GM12874 (cell line): Measurements from ENCODE around the gene CHD2.

ENCODE experiments used
- TF ChIP-seq, protein P1 (sequence below): IDR thresholded peaks from 2 replicates; pipeline ENCODE4 v1.5.1; 2011; ENCODE audit warnings: low read depth, mild to moderate bottlenecking, control low read depth, low read length, moderate library complexity; ENCODE audit not compliant: insufficient read depth

CHD2 gene

DNA sequence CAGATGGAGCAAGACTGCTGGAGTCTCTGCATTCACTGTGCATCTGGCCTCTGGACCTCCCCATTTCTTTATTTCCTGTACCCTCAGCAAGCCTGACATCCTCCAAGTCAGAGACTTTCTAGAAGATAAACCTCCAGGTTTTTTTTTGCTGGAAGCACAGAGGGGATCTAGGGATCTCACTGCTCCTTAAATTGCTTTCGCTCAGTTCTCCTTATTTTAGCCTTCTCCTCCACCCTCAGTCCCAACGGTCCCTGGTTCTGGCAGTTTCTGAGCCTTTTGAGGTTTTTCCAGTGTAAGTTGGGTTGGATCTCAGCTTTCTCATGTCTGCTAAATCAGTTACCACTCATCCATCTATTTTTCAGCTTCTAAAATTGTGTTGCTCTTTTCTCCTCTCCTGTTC lies 22.7 kb upstream of the CHD2 start:
- TF ChIP-seq, protein P1, sequence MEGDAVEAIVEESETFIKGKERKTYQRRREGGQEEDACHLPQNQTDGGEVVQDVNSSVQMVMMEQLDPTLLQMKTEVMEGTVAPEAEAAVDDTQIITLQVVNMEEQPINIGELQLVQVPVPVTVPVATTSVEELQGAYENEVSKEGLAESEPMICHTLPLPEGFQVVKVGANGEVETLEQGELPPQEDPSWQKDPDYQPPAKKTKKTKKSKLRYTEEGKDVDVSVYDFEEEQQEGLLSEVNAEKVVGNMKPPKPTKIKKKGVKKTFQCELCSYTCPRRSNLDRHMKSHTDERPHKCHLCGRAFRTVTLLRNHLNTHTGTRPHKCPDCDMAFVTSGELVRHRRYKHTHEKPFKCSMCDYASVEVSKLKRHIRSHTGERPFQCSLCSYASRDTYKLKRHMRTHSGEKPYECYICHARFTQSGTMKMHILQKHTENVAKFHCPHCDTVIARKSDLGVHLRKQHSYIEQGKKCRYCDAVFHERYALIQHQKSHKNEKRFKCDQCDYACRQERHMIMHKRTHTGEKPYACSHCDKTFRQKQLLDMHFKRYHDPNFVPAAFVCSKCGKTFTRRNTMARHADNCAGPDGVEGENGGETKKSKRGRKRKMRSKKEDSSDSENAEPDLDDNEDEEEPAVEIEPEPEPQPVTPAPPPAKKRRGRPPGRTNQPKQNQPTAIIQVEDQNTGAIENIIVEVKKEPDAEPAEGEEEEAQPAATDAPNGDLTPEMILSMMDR = no peak

DNA sequence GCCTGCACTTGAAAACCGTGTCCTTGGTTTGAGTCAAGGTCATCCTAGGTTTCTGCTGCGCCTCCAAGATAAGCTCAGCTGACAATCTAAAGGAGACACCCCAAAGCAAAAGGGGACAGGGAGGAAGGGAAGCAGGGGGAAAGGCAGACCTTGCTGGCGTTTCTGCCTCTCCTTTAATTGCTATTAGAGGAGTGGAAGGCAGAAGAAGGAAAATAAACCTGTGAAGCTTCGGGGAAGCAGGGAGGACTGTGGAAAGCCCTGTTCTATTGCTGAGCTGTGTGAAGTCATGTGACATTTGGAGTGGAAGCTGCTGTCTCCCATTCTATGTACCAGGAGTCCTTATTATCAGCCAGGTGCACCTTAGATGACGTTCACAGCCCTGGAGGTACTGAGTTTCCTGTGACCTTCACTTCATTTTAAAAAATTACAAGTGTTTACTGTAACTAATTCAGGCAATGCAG lies 21.5 kb upstream of the CHD2 start:
- TF ChIP-seq, protein P1 = no peak

DNA sequence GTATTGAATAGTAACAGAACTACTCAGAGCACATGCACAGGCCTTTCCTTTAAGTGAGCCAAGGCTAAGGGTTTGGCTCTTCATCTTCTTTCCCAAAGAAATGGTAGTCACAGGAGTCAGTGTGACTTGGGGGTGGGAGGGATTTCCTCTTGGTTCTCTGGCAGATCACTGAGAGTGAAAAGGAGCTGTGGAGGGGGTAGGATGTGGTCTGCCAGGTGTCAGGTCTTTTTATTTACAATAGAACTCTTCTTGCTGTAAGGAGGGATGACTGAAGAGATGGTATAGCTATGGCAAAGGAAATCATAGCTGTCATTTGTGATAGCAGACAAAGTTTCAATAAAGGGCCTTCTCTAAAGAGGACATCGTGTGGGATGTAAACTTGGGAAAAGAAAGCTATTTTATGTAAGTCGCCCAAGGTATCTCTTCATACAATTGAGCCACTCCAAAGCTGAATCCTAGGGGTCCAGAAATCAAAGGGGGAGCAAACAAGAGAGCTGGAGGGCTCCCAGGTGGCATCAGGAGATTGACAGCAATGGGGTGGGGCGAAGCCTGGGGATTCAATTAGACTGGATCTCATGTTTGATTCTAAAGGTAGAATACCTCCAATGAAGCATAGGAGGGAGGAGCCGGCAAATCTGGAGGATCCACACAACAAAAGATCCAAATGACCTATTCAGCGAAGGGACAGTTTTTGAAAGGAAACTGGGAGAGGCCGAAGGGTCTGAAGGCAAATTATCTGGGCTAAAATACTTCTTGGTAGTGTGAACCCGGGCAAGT lies 20.0 kb upstream of the CHD2 start:
- TF ChIP-seq, protein P1 = no peak

DNA sequence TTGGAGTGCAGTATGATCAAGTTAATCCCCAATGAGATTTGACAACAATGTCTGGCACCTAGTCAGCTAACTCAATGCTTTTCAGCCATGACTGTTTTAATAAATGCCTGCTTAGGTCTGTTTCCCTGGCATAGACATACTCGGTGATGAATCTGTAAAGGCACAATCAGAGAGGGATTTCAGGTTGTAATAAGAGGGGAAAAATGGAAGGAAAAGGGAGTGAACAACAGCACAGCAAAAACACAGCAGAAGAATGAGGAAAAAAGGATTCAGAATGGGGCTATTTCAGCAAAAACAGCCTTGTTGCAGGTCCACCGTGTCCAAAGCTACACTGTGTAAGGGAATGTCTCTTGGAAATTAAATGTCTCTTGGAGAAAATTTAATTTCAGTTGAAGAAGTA lies 19.3 kb upstream of the CHD2 start:
- TF ChIP-seq, protein P1 = no peak

DNA sequence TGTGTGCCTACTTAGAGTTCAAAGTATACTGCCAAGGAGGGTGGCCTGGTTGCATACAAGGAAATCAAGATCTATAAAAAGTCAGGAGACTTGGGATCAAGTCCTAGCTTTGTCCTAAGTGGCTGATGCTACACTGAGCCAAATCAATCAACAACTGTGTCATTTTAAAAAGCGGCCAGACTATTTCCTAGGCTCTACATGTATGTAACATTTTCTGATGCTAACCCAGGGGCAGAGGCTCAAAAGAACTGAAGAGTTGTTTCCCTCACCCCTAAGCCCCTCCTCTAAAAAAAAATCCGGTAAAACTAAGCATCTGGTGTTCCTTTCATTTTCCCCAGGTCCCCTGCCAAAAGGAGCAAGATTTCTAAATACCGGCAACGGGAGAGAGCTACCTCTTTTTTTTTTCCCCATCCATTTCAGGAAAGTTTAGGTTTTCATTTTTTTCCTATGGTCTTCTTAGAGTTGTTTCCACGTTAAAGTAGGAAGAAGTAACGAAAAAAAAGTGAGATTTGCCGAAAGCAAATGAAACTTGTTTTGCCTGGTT lies 18.8 kb upstream of the CHD2 start:
- TF ChIP-seq, protein P1 = no peak

DNA sequence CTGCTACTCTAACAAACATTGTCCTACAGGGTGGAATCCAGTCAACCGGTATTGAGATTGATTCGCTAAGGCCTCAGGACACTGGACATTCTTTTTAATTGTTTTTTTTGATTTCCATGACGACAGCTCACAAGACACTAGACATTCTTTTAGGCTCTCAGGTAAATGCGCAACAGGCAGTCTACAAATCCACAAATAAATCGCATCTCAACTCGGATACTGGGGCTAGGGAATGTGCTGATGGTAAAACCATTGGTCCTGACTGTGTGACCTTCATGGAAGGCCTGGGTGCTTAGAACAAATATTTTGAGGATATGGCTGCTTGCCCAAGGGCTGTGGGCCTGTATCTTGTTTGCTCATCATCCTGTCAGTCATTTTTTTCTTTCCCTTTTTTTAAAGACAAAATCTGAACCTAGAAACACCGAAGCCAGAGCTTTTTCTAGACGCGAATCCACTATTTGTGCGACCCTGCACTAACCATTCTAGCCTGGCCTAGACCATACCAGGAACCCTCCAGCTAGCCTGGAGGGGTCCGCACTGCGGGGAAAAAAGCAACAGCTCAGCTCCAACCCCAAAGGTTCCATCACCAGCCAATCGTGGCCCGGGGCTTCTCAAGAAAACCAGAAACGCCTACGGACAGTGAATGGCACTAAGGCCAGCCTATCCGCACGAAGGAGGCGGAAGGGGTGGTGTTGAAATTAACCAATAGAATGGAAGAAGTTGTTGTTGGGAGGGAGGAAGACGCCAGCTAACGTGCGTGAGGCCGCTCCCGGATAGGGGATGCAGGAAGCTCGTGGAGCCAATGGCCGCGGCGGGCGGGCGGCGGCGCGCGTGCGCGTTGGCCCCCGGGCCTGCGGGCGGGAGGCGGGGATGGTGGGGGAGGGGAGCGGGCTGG lies 18.1 kb upstream of the CHD2 start:
- TF ChIP-seq, protein P1 = no peak

DNA sequence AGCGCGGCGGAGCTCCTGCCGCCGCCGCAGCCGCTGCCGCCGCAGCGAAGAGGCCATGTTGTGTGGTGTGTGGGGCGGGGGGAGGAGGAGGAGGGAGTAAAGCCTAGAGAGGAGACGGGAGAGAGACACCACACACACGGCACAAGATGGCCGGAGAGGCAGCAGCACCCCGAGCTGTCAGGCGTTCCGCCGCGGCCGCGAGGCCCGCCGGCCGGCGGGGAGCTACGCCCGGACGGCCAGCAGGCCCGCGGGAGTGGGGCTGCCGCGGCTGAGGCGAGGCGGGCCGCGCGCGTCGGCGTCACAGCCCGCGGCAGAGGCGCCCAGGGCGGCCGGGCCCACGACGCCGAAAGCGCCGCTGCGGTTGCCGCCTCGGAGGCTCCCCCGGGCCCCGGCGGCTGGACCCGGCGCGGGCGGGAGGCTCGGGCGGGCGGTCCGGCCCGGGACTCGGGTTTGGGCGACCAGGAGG lies 17.4 kb upstream of the CHD2 start:
- TF ChIP-seq, protein P1 = no peak
